ENCODE data around the gene CC2D2B. TPM values are rescaled to one million over a fixed set of nuclear protein-coding genes. Genes with fewer than 3 reads are reported as not detected.

The CC2D2B gene
- total RNA-seq, 4 donors from 2014 or later, result 1.7 to 5.0 (median 2.4) TPM

- no peak overlapping the region for H3K4me3 ChIP-seq
- TF ChIP-seq EP300 (IDR thresholded peaks at IDR 0.05), result no peak
- TF ChIP-seq, protein P1, sequence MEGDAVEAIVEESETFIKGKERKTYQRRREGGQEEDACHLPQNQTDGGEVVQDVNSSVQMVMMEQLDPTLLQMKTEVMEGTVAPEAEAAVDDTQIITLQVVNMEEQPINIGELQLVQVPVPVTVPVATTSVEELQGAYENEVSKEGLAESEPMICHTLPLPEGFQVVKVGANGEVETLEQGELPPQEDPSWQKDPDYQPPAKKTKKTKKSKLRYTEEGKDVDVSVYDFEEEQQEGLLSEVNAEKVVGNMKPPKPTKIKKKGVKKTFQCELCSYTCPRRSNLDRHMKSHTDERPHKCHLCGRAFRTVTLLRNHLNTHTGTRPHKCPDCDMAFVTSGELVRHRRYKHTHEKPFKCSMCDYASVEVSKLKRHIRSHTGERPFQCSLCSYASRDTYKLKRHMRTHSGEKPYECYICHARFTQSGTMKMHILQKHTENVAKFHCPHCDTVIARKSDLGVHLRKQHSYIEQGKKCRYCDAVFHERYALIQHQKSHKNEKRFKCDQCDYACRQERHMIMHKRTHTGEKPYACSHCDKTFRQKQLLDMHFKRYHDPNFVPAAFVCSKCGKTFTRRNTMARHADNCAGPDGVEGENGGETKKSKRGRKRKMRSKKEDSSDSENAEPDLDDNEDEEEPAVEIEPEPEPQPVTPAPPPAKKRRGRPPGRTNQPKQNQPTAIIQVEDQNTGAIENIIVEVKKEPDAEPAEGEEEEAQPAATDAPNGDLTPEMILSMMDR (IDR thresholded peaks at IDR 0.05), result no peak
- no peaks in the 10 kb centered on the region for H3K36me3 ChIP-seq
- H3K27me3 ChIP-seq, result no peaks in the 10 kb centered on the region
- H3K4me1 ChIP-seq, result no peaks in the 10 kb centered on the region
- no peak overlapping the region for H3K27ac ChIP-seq
- no peak for ATAC-seq
- WGBS, 2 donors (ENCODE audit: low coverage in 1 of 2), result 88 to 90% methylated on average over 2 of the region's 2 CpGs
- H3K9me3 ChIP-seq, result no peaks in the 10 kb centered on the region
Measured at GRCh38 chr10:96022739-96023138, 115.0 kb downstream of the CC2D2B start.

DNA sequence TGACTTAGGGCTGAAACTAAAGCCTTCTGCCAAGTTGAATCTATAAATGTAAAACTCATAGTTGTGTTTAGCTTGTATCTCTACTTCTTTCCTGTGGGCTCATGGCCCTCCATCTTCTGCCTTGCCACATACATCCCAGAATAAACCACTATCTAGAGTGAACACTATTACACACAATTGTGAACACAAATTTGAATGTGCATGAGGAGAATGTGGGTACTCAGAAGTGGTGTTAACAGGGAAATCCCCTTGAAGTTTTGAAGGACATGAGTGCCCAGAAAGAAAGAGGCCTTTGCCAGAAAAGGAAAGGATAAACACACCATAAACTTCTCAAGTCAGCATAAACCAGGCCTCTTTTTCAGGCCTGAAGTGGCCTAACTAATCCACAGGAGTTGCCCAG is 115.4 kb downstream of the CC2D2B start:
- no peak overlapping the region for H3K4me3 ChIP-seq
- TF ChIP-seq POLR2A (IDR thresholded peaks at IDR 0.05) (no peak), EP300 (IDR thresholded peaks at IDR 0.05) (no peak), POLR2AphosphoS5 (IDR thresholded peaks at IDR 0.05) (no peak)
- TF ChIP-seq, protein P1 (IDR thresholded peaks at IDR 0.05), result no peak
- H3K27ac ChIP-seq, result no peak overlapping the region
- no peaks in the 10 kb centered on the region for H3K9me3 ChIP-seq
- no peak for ATAC-seq
- no peaks in the 10 kb centered on the region for H3K36me3 ChIP-seq
- H3K4me1 ChIP-seq, result no peaks in the 10 kb centered on the region
- no peaks in the 10 kb centered on the region for H3K27me3 ChIP-seq

DNA sequence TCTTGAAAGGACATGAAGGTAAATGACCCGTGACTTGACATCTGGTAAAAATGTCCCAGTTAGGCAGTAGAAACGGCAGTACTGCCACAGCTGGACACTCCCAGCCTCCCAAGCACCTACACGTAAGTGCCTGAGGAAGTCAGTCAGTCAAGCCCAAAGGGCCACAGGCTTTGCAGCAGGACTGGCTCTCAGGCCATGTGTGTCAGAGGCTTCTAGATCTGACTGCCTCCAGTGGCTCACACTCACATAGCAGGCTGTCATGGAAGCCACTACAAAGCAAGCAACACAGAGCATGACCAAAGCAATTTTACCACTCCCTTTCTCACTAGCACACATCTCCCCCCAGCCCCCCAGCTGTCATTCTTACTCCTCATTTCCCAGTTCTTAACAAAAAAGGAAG is 117.8 kb downstream of the CC2D2B start:
- no peak for TF ChIP-seq POLR2A (IDR thresholded peaks at IDR 0.05)
- TF ChIP-seq POLR2AphosphoS5 (IDR thresholded peaks at IDR 0.05), result no peak
- TF ChIP-seq, protein P1 (IDR thresholded peaks at IDR 0.05), result no peak
- TF ChIP-seq EP300 (IDR thresholded peaks at IDR 0.05), result no peak
- Histone ChIP-seq H3K36me3 (no peaks in the 10 kb centered on the region), H3K4me1 (no peaks in the 10 kb centered on the region), H3K27me3 (no peaks in the 10 kb centered on the region), H3K9me3 (no peaks in the 10 kb centered on the region), H3K27ac (no peak overlapping the region), H3K4me3 (no peak overlapping the region)
- WGBS, 2 donors (ENCODE audit: low coverage in 1 of 2), result 89 to 100% methylated on average over 1 to 3 of the region's 3 CpGs
- no peak for ATAC-seq

GRCh38 chr10:96034625-96035024 is 126.8 kb downstream of the CC2D2B start:
- H3K4me1 ChIP-seq, result no peaks in the 10 kb centered on the region
- TF ChIP-seq, protein P1 (IDR thresholded peaks at IDR 0.05), result no peak
- TF ChIP-seq EP300 (IDR thresholded peaks at IDR 0.05) (no peak), POLR2A (IDR thresholded peaks at IDR 0.05) (no peak), POLR2AphosphoS5 (IDR thresholded peaks at IDR 0.05) (no peak)
- H3K36me3 ChIP-seq, result no peaks in the 10 kb centered on the region
- no peak overlapping the region for H3K4me3 ChIP-seq
- no peaks in the 10 kb centered on the region for H3K27me3 ChIP-seq
- no peak overlapping the region for H3K27ac ChIP-seq
- WGBS, 2 donors (ENCODE audit: low coverage in 1 of 2), result 94 to 100% methylated on average over 1 of the region's 1 CpG
- ATAC-seq, result no peak
- no peaks in the 10 kb centered on the region for H3K9me3 ChIP-seq

GRCh38 chr10:96038476-96039387 is 131.0 kb downstream of the CC2D2B start:
- TF ChIP-seq POLR2A (IDR thresholded peaks at IDR 0.05) (no peak), EP300 (IDR thresholded peaks at IDR 0.05) (no peak), POLR2AphosphoS5 (IDR thresholded peaks at IDR 0.05) (no peak)
- TF ChIP-seq, protein P1 (IDR thresholded peaks at IDR 0.05), result no peak
- no peaks in the 10 kb centered on the region for H3K9me3 ChIP-seq
- peaks cover 0 to 10% (median 0%) of the 10 kb centered on the region in 3 donors for H3K4me1 ChIP-seq
- no peak for ATAC-seq
- no peak overlapping the region for H3K27ac ChIP-seq
- 84 to 96% methylated on average over 3 to 4 of the region's 4 CpGs for WGBS, 2 donors (ENCODE audit: low coverage in 1 of 2)
- no peak overlapping the region for H3K4me3 ChIP-seq
- H3K27me3 ChIP-seq, result no peaks in the 10 kb centered on the region
- no peaks in the 10 kb centered on the region for H3K36me3 ChIP-seq

Measured in gastroesophageal sphincter (tissue), 4 donors.